HG03457 (cell line): ENCODE data around the gene HYLS1.

Experiments
- ATAC-seq: cut with Tn5 transposase; IDR thresholded peaks from one replicate; pipeline ENCODE4 v1.9.1; 2021; ENCODE audit warnings: moderate number of reproducible peaks; ENCODE audit not compliant: unreplicated experiment

Gene HYLS1

DNA sequence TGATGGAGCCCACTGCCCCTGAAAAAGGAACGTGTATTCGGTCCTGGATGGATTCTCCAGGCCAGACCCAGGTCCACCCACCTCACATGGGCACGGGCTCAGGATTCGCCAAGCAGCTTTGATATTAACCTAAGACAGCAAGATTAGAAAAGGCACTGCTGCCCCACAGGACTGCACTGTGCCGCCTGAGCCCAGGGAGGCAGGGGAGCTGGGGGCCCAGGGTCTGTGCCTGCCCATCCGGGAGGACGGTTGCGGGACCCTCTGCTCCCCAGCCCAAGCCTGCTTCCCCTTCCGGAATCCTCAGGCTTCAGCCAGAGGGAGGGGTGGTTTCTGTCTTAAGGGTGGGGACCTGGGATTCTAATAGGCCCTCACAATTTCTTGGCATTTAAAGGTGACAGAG is 44.8 kb downstream of the HYLS1 start:
- no peak for ATAC-seq

GRCh38 chr11:125933030-125933813 is 45.8 kb downstream of the HYLS1 start:
- ATAC-seq = no peak

GRCh38 chr11:125934473-125934872 is 47.0 kb downstream of the HYLS1 start:
- no peak for ATAC-seq

GRCh38 chr11:125935056-125935455 is 47.6 kb downstream of the HYLS1 start:
- ATAC-seq = no peak

DNA sequence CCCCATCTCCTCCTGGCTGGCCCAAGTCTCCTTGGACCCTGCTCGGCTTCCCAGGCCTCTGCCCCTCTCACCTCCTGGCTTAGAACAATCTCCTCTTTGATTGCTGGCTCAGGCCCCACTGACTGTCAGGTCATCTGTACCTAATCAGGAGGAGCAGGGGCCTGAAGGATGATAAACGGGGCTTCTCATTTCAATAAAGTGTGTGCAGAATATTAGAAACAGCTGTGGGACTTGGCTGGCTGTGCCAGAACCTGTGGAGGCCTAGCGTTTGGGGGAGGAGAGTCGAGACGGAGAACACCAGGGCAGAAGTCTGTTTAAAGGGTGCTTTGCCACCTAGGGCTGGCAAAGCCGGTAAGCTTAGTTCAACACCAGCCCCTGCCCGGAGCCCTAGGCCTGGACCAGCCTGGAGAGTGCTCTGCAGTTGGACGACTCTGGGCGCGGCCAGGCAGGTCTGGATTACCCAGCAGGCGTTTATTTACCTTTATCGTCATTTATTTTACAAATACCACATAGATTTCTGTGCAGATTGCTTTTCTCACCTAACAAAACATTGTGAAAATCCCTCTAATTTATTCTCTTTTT is 48.2 kb downstream of the HYLS1 start:
- ATAC-seq = no peak

- no peak for ATAC-seq
These were observed 51.0 kb downstream of the HYLS1 start for GRCh38 chr11:125938418-125938817.

GRCh38 chr11:125939081-125939521 is 51.6 kb downstream of the HYLS1 start:
- ATAC-seq = no peak

DNA sequence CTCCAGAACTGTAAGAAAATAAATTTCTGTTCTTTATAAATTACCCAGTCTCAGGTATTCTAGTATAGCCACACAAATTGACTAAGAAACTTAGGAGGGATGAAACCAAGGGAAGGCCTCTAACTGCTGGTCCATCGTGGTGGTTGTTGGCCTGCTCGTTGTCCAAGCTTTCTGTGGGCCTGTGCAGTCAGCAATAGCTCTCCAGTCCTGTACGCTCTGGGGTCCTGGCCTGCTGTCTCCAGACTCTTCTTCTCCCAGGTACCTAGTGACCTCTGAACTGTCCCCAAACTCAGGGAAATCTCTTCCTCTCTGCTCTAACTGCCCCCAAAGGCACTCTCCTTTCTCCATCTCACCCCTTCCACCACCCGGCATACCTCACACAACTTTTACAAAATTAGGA is 52.7 kb downstream of the HYLS1 start:
- ATAC-seq = no peak

DNA sequence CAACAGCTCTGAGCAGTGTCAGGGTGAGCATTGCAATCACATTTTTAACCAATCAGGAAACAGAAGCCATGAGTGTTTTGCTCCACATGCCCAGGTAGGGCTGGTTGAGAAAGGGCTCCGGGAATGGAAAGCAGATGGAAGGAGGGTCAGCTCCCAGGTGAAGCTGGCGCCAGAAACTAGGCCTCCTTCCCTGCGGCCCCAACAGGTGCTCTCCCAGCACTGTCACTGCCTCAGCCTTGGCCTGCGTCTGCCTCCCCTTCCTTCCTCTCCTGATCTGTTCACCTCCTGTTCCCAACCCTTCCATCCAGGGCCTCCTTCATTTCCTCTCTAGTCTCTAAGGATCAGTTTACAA is 53.8 kb downstream of the HYLS1 start:
- no peak for ATAC-seq

DNA sequence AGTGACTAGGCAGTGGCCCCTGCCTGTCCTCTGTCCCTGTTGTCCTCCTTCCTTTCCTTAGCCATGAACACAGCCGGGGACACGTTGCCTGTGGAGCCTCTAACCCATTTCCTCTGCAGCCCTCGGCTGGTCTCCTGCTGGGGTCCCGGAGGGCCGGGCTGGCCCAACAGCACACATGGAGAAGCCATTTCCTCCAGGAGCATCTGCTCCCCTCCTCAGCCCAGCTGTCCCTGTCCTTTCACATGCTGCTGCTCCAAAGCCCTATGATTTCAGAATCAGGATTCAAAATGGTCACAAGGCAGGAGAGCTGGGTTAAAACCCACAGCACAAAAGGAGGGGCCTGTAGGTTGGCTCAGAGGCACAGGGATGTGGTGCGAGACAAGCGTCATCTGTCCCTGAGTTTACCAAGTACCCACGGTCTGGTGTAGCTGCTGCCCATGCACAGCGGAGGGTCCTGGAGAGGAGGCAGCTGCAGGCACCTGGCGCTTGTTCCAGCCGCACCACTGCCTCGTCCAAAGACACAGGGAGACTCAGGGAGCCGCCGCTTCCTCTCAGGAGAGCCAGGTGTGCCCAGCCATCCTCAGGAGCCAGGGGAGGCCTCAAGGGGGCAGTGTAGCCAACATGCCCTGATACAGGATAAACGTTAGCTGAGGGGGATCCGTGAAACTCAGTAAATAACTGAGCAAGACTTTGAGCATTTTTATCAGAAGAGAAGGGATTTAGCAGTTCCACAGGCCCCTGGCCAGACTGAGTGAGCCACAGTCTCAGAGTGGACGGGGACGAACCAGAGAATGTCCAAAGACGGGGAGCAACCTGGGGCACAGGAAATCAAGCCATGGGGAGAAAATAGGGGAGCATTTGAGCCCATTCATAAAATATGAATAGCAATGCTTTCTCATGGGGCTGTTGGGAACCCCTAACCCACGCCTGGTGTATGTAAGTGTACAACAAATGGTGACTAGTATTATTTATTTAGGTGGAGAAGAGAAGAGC is 54.4 kb downstream of the HYLS1 start:
- no peak for ATAC-seq

DNA sequence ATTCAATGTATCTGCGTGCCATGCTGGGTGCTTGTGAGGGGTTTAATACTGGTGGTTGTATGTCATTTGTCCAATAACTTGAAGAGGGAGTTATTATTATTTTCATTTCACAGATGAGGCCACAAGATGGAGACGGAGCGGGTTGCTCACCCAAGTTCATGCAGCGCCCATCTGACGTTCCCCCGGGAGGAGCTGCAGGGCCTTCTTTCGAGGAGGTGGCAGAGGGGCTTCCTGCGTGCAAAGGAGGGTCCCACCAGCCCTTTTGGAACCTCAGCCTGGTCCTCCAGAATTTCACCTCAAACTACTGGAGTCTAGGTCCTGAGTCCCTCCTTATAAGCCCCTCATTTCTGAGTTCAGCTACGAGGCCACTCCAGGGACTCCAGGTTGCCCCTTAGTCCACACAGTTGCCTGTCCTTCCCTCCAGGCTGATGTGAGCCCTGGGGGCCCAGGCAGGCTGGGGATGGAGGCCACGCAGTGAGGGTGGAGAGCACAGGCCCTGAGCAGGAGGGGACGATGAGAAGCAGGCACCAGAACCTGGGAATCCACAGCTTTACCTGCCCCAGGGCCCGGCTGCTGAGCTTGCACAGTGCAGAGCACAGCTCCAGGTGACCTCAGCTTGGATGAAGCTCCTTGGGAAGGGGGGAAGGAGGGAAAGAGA is 55.4 kb downstream of the HYLS1 start:
- no peak for ATAC-seq

DNA sequence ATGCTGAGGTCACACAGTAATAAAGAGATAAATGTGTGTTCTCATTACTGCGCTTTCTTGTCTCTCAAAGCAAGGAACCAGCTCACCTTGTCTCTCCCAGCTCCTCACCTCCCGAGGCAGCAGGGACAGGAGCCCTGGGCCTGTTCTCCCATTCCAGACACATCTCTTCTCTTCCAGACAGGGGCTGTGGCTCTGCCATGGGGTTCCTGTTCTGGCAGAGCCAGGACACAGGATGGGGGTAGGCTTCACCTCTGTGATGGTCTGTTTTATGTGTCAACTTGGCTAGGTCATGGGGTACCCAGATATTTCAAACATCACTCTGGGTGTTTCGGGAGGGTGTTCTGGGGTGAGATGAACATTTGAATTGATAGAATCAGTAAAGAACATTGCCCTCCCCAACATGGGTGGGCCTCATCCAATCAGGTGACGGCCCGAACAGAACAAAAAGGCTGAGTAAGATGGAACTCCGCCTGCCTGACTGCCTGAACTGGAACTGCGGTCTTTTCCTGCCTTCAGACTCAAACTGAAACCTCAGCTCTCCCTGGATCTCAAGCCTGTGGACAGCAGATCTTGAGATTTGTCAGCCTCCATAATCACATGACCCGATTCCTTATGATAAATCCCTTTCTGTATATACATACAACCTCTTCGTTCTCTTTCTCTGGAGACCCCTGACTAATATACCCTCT is 56.3 kb downstream of the HYLS1 start:
- ATAC-seq = no peak

GRCh38 chr11:125944350-125945010 is 57.0 kb downstream of the HYLS1 start:
- no peak for ATAC-seq

GRCh38 chr11:125945011-125945796 is 57.7 kb downstream of the HYLS1 start:
- no peak for ATAC-seq

DNA sequence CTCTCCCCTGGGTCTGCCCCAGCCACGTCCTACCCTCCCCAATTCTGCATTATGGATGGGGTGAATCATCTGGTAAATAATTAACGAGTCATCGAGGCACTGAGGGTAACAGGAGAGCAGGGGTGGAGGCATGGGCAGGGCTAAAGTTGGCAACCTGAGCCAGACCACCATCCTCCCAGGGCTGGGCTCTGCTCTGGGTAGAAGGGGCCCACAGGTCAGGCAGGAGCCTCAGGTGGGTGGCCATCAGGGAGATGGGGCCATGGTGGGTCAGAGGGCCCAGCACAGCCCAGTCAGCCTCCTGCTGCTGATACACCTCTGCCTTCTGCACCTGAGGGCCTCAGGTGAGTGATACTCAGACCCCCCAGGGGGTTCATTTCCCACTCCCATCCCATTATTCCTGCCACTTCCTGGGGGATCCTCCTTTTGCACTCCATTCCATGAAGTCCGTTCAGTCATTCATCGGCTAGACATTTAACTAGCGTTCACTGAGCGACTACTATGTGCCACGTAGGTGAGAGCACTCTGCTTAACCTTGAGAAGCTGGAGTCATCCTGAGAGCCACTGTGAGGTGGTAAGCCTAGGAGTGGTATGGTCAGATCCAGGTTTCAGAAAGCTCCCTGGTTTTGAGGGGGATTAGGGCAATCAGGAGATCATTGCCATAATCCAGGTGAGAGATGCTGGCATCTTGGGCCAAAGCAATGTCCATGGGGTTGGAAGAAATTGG is 58.5 kb downstream of the HYLS1 start, which contains the start of gene VSIG10L2:
VSIG10L2 (plus strand) TSS at position 248 of the 724 bp plus-strand sequence; CDS start at position 260, 12 bp downstream.
- no peak for ATAC-seq

GRCh38 chr11:125946712-125947418 is 59.4 kb downstream of the HYLS1 start:
- ATAC-seq = no peak

- no peak for ATAC-seq
These were observed 60.2 kb downstream of the HYLS1 start for GRCh38 chr11:125947419-125948277.
